ENCODE measurements around the gene SLC39A3.

Gene SLC39A3

DNA sequence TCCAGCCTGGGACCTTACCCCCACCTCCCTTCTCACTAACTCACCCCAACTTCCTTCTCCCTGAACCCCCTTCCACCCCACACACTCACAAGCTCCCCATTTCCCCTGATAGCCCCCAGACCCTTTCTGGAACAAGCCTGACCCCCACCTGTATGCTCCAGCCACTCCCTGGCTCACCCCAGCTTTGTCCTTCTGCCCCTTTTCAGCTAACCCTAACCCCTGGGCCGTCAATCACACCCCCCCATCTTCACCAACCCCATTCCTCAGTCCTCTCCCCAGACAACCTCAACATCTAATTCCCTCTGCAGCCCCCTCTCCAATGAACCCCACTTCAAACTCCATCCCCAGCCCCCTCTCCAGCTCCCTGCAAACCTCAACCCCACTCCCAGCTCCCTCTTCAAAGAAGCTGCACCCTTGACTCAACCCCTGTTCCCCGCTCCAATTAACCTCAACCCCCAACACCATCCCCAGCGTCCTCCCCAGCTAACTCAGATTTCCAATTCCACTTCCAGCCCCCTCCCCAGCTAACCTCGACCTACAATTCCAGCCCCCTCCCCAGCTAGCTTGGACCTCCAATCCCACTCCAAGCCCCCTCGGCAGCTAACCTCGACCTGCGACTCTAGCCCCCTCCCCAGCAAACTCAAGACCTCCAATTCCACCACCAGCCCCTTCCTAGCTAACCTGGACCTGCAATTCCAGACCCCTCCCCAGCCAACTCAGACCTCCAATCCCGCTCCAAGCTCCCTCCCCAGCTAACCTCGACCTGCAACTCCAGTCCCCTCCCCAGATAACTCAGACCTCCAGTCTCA is 38.3 kb downstream of the SLC39A3 start:
- no peak for DNase-seq

DNA sequence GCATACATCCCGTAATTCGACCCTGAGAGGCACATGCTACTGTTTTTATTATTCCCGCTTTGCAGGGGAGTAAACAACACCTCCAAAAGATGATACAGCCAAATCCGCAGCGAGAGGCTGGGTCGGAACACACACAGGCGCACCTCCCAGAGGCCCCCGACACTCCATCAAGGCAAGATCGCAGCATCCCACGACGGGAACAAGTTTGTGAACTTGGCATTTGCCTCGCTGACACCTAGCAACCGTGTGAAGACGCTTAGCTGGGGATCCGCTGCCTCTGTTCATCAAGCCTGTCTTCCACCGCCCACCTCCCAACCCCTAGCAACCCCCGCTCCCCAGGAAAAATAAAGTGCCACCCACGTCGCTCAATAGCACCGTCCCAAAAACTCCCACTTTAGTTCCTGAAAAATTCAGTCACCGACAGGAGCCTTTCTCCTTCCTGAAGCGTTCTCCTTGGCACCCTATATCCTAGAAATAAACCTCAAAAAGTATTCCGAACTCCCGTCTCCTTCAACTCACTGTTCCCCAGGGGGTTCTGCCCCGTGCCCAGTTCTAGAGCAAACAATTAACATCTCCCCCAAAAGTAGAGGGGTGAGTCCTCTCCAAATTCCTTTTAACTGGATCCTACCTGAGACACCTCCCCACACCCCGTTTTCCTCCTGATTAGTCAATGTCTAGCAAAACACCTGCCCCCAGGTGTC is 39.0 kb downstream of the SLC39A3 start:
- DNase-seq: no peak

DNA sequence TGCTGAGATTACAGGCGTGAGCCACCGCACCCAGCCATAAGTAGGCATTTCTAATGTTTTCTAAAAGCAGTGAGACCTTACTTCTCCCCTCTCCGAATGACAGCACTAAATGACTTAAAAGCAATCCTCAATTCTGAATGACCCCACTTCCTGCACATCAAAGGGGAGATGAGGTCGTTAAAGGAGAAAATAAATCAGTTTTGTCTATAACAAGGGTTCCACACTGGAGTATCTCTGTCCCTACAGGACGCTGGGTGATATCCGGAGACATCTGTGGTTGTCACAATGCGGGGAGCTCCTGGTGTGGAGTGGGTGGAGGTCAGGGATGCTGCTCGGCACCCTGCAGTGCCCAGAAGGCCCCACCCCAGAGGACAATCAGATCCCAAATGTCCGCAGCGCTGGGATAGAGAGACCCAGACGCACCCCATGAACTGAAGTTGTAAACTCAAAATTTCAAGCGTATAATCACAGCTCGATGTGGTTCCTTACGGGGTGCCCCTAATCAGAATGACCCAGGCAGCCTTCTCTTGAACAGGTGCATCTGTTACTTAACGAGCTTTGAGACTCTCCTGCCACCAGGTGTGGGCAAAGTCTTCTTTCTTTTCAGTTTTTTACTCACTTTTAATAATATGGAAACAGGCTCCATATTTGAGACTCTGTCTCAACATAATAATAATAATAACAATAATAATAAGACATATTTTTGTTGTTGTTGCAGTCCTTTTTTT is 40.2 kb downstream of the SLC39A3 start:
- DNase-seq: no peak

DNA sequence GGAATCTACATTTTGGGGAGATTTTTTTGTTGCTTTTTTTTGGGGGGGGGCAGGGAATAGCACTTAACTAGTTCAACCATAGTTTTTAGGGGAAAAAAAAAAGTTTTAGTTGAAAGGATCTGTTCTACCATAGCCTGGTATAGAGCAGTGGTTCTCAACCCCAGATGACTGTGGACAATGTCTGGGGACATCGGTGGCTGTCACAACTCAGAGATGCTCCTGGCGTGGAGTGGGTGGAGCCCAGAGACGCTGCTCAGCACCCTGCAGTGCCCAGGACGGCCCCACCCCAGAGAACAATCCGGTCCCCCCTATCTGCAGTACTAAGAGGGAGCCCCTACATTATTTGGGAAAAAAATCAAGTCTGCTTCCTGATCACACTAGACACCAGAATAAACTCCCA is 45.6 kb downstream of the SLC39A3 start:
- no peak for DNase-seq

GRCh38 chr19:2693492-2694160 is 46.2 kb downstream of the SLC39A3 start:
- no peak for DNase-seq

DNA sequence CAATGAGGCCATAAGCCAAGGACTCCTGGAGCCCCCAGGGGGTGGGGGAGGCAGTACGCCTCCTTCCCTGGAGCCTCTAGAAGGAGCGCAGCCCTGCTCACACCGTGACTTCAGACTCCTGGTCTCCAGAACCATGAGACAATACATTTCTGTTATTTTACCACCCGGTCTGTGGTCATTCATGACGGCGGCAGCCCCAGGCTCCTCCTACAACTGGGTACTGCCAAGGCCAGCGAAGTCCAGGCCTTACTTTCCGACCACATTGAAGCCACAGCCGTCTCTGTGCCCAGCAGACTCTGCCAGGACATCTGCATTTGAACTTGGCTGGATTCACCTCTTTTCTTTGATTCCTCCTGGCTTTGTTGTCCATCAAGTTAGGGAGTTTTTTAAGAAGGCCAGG is 47.9 kb downstream of the SLC39A3 start:
- no peak for DNase-seq

GRCh38 chr19:2690856-2691255 is 49.0 kb downstream of the SLC39A3 start:
- no peak for DNase-seq

DNA sequence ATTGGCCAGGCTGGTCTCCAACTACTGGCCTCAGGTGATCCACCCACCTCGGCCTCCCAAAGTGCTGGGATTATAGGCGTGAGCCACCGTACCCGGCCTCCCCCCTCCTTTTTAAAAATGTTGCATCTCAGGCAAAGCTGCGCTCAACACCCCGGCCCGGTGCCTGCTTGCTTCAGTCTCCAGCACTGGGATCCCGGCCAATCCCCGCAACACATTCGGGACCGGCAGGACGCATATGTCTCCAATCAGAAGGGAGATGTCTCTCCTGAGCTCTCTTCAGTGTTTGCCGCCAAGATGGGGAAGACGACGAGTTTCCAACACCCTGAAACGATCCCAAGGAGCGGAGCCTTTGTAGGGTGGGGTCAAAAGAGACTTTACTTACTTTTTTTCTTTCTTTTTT is 53.5 kb downstream of the SLC39A3 start:
- DNase-seq: no peak

- no peak for DNase-seq
These were observed 54.6 kb downstream of the SLC39A3 start for GRCh38 chr19:2685204-2685704.

GRCh38 chr19:2683430-2684003 is 56.3 kb downstream of the SLC39A3 start:
- no peak for DNase-seq

Measured in NCI-H1436 (cell line).